AG04450 (cell line): Measurements from ENCODE around the gene RPGRIP1L. TPM values are rescaled to one million over a fixed set of nuclear protein-coding genes. Genes with fewer than 3 reads are reported as not detected.

Source experiments
- CTCF ChIA-PET: fragments of 300-600, 350-600 bp; formaldehyde crosslinking; extraction: SDS; loops from one replicate; lab custom pipeline; 2022; ENCODE audit warnings: antibody characterized with exemption, inconsistent platforms; lab: Charles Lee
- POLR2A ChIA-PET: fragments of 350-600 bp; formaldehyde crosslinking; extraction: SDS; loops from one replicate; lab custom pipeline; 2021; ENCODE audit warnings: antibody characterized with exemption, inconsistent platforms; lab: Yijun Ruan, JAX
- DNase-seq: peaks from one replicate; pipeline ENCODE4 v3.0.0-alpha.2; 2011; ENCODE audit warnings: low read depth, low spot score
- H3K27ac ChIP-seq: one replicate; pipeline ENCODE4 v1.5.1; 2012; ENCODE audit warnings: low read depth, low read length, control low read depth
- H3K27me3 ChIP-seq: one replicate; pipeline ENCODE4 v1.6.0; 2012; ENCODE audit warnings: low read length; ENCODE audit not compliant: control insufficient read depth, insufficient read depth
- H3K4me3 ChIP-seq: 2 replicates; pipeline ENCODE4 v1.5.1; 2011; ENCODE audit warnings: mild to moderate bottlenecking, low read depth, low read length, control low read depth
- H3K9me3 ChIP-seq: 2 replicates; pipeline ENCODE4 v1.5.1; 2012; ENCODE audit warnings: low read length; ENCODE audit not compliant: control insufficient read depth, insufficient read depth
- CTCF ChIP-seq: IDR thresholded peaks from 2 replicates; pipeline ENCODE4 v1.5.1; 2011; ENCODE audit warnings: low read depth, low read length, control low read depth, inconsistent platforms
- polyA plus RNA-seq: library from polyadenylated mRNA; depleted of rRNA; stranded (reverse); fragments of >200 nt; gene quantifications from 2 replicates; pipeline ENCODE4 v1.2.3, GENCODE V29; 2011

RPGRIP1L gene
- polyA plus RNA-seq, 1 experiment: 13.0 TPM

GRCh38 chr16:53583401-53583800, 120.3 kb downstream of the RPGRIP1L start:
- ChIA-PET POLR2A (no interaction called here), CTCF (interaction anchor here (0.7 kb wide), 1 partner anchor 20 kb away, joined by 3 read pairs; no protein-coding TSS in a partner anchor)
- TF ChIP-seq CTCF: no peak
- H3K27ac ChIP-seq: no peak overlapping the region
- H3K9me3 ChIP-seq: no peaks in the 10 kb centered on the region
- no peak for DNase-seq
- H3K4me3 ChIP-seq: no peak overlapping the region
- H3K27me3 ChIP-seq: peaks cover 2% of the 10 kb centered on the region

GRCh38 chr16:53581784-53582183, 121.9 kb downstream of the RPGRIP1L start:
- no peak for DNase-seq
- H3K4me3 ChIP-seq: no peak overlapping the region
- CTCF ChIA-PET: no interaction called here
- no peak for TF ChIP-seq CTCF
- H3K27me3 ChIP-seq: peaks cover 3% of the 10 kb centered on the region
- H3K9me3 ChIP-seq: no peaks in the 10 kb centered on the region
- POLR2A ChIA-PET: no interaction called here
- H3K27ac ChIP-seq: no peak overlapping the region

GRCh38 chr16:53580038-53580802, 123.4 kb downstream of the RPGRIP1L start:
- Histone ChIP-seq H3K9me3 (no peaks in the 10 kb centered on the region), H3K27ac (no peak overlapping the region), H3K27me3 (peaks cover 3% of the 10 kb centered on the region), H3K4me3 (no peak overlapping the region)
- DNase-seq: no peak
- TF ChIP-seq CTCF: no peak
- ChIA-PET POLR2A (no interaction called here), CTCF (no interaction called here)

GRCh38 chr16:53576904-53577303, 126.8 kb downstream of the RPGRIP1L start:
- Histone ChIP-seq H3K27ac (no peak overlapping the region), H3K9me3 (no peaks in the 10 kb centered on the region), H3K27me3 (peaks cover 3% of the 10 kb centered on the region), H3K4me3 (no peak overlapping the region)
- no peak for TF ChIP-seq CTCF
- ChIA-PET POLR2A (no interaction called here), CTCF (no interaction called here)
- no peak for DNase-seq

GRCh38 chr16:53576210-53576609, 127.4 kb downstream of the RPGRIP1L start:
- TF ChIP-seq CTCF: no peak
- peaks cover 3% of the 10 kb centered on the region for H3K27me3 ChIP-seq
- CTCF ChIA-PET: interaction anchor here (1.2 kb wide), 1 partner anchor 26 kb away, joined by 4 read pairs; no protein-coding TSS in a partner anchor
- POLR2A ChIA-PET: no interaction called here
- H3K9me3 ChIP-seq: no peaks in the 10 kb centered on the region
- no peak for DNase-seq
- no peak overlapping the region for H3K4me3 ChIP-seq
- H3K27ac ChIP-seq: no peak overlapping the region
